ENCODE data around the gene SHISA9. TPM values are rescaled to one million over a fixed set of nuclear protein-coding genes. Genes with fewer than 3 reads are reported as not detected.

Gene SHISA9
- total RNA-seq, 1 experiment from 2014 or later, result 0.29 TPM

DNA sequence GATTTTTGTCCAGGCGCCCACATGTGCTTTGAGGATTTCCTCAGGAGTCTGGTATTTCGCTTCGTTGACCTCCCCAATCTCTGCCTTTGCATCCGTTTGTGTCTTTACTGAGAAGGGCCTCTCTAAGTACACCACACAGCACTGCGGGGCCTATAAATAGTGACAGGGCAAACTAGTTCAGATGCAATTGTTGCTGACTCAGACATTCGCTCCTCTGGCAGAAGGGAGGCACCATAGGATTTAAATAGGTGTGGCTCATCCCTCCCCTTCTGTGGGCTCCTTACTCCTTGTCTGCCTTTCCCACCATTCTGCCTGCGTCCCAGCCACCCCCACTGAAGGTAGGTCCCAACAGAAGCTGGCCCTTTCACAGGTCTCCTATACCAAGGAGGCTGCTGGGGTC is 192.3 kb downstream of the SHISA9 start:
- Histone ChIP-seq H3K27me3 (replicated peaks; ENCODE audit: control insufficient read depth, insufficient read depth, low read length) (no peaks in the 10 kb centered on the region), H3K9me3 (no peaks in the 10 kb centered on the region), H3K36me3 (ENCODE audit: control insufficient read depth, insufficient read depth, low read length) (no peaks in the 10 kb centered on the region), H3K4me1 (no peaks in the 10 kb centered on the region), H3K4me3 (ENCODE audit: low read depth, low read length) (no peak overlapping the region)
- Mint-ChIP-seq H3K36me3 (ENCODE audit: insufficient read depth, unreplicated experiment) (no peaks in the 10 kb centered on the region), H3K27me3 (ENCODE audit: insufficient read depth, unreplicated experiment) (peaks cover 4% of the 10 kb centered on the region), H3K4me3 (ENCODE audit: unreplicated experiment) (no peak overlapping the region), H3K9me3 (ENCODE audit: unreplicated experiment) (peaks cover 28% of the 10 kb centered on the region), H3K27ac (ENCODE audit: unreplicated experiment) (no peak overlapping the region), H3K4me1 (ENCODE audit: low read depth, unreplicated experiment) (no peaks in the 10 kb centered on the region)
- intact Hi-C loops (cut with micrococcal nuclease; ENCODE audit: unreplicated experiment), result no loop called here
- DNase-seq, result no peak
- TF ChIP-seq, protein P1, sequence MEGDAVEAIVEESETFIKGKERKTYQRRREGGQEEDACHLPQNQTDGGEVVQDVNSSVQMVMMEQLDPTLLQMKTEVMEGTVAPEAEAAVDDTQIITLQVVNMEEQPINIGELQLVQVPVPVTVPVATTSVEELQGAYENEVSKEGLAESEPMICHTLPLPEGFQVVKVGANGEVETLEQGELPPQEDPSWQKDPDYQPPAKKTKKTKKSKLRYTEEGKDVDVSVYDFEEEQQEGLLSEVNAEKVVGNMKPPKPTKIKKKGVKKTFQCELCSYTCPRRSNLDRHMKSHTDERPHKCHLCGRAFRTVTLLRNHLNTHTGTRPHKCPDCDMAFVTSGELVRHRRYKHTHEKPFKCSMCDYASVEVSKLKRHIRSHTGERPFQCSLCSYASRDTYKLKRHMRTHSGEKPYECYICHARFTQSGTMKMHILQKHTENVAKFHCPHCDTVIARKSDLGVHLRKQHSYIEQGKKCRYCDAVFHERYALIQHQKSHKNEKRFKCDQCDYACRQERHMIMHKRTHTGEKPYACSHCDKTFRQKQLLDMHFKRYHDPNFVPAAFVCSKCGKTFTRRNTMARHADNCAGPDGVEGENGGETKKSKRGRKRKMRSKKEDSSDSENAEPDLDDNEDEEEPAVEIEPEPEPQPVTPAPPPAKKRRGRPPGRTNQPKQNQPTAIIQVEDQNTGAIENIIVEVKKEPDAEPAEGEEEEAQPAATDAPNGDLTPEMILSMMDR (IDR thresholded peaks at IDR 0.05; ENCODE audit: insufficient read depth in 1 of 2, low read depth in 1 of 2, low read length in 1 of 2, severe bottlenecking in 1 of 2, unreplicated experiment in 1 of 2), result no peak
- ChIA-PET POLR2A (no interaction called here), CTCF (no interaction called here)
- no TSS peak for BruUV-seq (replicated peaks)

DNA sequence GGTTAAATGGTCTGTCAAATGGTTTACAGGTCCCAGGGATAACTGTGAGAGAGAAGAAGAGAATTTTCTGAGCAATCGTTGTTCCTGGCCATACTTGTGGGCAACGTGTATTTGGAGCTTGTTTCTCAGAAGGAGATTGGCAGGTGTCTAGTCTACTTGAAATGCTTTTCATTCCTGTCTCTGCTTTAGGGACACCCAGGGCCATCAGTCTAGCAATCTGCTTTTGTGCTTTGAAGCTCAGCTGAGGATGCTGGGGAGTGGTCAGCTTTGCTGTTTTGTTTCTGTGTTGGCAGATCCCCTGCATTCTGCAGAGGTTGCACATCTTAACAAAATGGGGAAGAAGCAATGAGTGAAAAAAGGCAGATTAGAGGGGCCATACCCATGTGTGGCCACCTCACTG is 193.7 kb downstream of the SHISA9 start:
- POLR2A ChIA-PET, result no interaction called here
- no TSS peak for BruUV-seq (replicated peaks)
- H3K27ac Mint-ChIP-seq (ENCODE audit: unreplicated experiment), result no peak overlapping the region
- no peak overlapping the region for H3K4me3 ChIP-seq (ENCODE audit: low read depth, low read length)
- no peaks in the 10 kb centered on the region for H3K27me3 Mint-ChIP-seq (ENCODE audit: insufficient read depth, unreplicated experiment)
- no peaks in the 10 kb centered on the region for H3K4me1 ChIP-seq
- peaks cover 18% of the 10 kb centered on the region for H3K9me3 Mint-ChIP-seq (ENCODE audit: unreplicated experiment)
- intact Hi-C loops (cut with micrococcal nuclease; ENCODE audit: unreplicated experiment), result no loop called here
- TF ChIP-seq, protein P1 (IDR thresholded peaks at IDR 0.05; ENCODE audit: insufficient read depth in 1 of 2, low read depth in 1 of 2, low read length in 1 of 2, severe bottlenecking in 1 of 2, unreplicated experiment in 1 of 2), result no peak
- H3K27me3 ChIP-seq (replicated peaks; ENCODE audit: control insufficient read depth, insufficient read depth, low read length), result no peaks in the 10 kb centered on the region
- H3K4me1 Mint-ChIP-seq (ENCODE audit: low read depth, unreplicated experiment), result no peaks in the 10 kb centered on the region
- no peak overlapping the region for H3K4me3 Mint-ChIP-seq (ENCODE audit: unreplicated experiment)
- DNase-seq, result no peak
- H3K9me3 ChIP-seq, result no peaks in the 10 kb centered on the region
- no peaks in the 10 kb centered on the region for H3K36me3 ChIP-seq (ENCODE audit: control insufficient read depth, insufficient read depth, low read length)
- CTCF ChIA-PET, result no interaction called here
- no peaks in the 10 kb centered on the region for H3K36me3 Mint-ChIP-seq (ENCODE audit: insufficient read depth, unreplicated experiment)

DNA sequence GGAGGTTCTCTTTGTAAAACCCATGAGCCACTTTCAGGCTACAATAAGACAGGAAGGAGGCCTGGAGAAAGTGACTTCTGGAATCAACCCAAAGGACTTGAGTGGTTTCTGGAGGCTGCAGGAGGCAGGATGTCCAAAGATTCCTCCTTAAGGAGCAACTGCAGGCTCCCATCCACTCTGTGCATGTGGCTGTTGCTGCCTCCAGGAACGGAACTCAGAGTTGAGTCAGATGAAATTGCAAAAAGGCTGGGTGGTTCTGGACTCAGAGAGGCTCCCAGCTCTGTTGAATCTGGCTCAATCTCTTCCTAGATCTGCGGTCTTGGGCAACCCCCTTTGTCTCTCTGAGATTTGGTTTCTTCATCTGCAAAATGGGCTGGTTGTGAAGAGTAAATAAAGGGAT is 197.1 kb downstream of the SHISA9 start:
- intact Hi-C loops (cut with micrococcal nuclease; ENCODE audit: unreplicated experiment), result no loop called here
- Histone ChIP-seq H3K4me1 (no peaks in the 10 kb centered on the region), H3K36me3 (ENCODE audit: control insufficient read depth, insufficient read depth, low read length) (no peaks in the 10 kb centered on the region), H3K9me3 (no peaks in the 10 kb centered on the region), H3K27me3 (replicated peaks; ENCODE audit: control insufficient read depth, insufficient read depth, low read length) (no peaks in the 10 kb centered on the region), H3K4me3 (ENCODE audit: low read depth, low read length) (no peak overlapping the region)
- H3K9me3 Mint-ChIP-seq (ENCODE audit: unreplicated experiment), result no peaks in the 10 kb centered on the region
- no peaks in the 10 kb centered on the region for H3K36me3 Mint-ChIP-seq (ENCODE audit: insufficient read depth, unreplicated experiment)
- H3K4me1 Mint-ChIP-seq (ENCODE audit: low read depth, unreplicated experiment), result no peaks in the 10 kb centered on the region
- ChIA-PET POLR2A (no interaction called here), CTCF (no interaction called here)
- H3K27me3 Mint-ChIP-seq (ENCODE audit: insufficient read depth, unreplicated experiment), result no peaks in the 10 kb centered on the region
- no peak for DNase-seq
- TF ChIP-seq, protein P1 (IDR thresholded peaks at IDR 0.05; ENCODE audit: insufficient read depth in 1 of 2, low read depth in 1 of 2, low read length in 1 of 2, severe bottlenecking in 1 of 2, unreplicated experiment in 1 of 2), result no peak
- H3K27ac Mint-ChIP-seq (ENCODE audit: unreplicated experiment), result no peak overlapping the region
- BruUV-seq (replicated peaks), result no TSS peak
- H3K4me3 Mint-ChIP-seq (ENCODE audit: unreplicated experiment), result no peak overlapping the region
